ENCODE data around the gene ADH1C.
"Not testable (repeated sequence)": the region's sequence is repeated elsewhere in the genome, so short reads cannot be mapped to it uniquely, and the experiment has no call there.

ADH1C gene

GRCh38 chr4:99351487-99351886, 1.1 kb downstream of the ADH1C start:
- TF ChIP-seq CTCF (IDR thresholded peaks at IDR 0.05; ENCODE audit: insufficient read depth, low read length, missing control alignments) = no peak
- POLR2A ChIA-PET = no interaction called here
- CTCF ChIA-PET = no interaction called here
- H3K4me3 ChIP-seq (ENCODE audit: low read depth, low read length) = no peak overlapping the region
- no peak for DNase-seq (ENCODE audit: low read depth, low spot score)

GRCh38 chr4:99349338-99349737, 3.2 kb downstream of the ADH1C start:
- TF ChIP-seq CTCF (IDR thresholded peaks at IDR 0.05; ENCODE audit: insufficient read depth, low read length, missing control alignments) = no peak
- no peak for DNase-seq (ENCODE audit: low read depth, low spot score)
- POLR2A ChIA-PET = no interaction called here
- H3K4me3 ChIP-seq (ENCODE audit: low read depth, low read length) = no peak overlapping the region
- CTCF ChIA-PET = no interaction called here

- CTCF ChIA-PET; POLR2A ChIA-PET; DNase-seq (ENCODE audit: low read depth, low spot score); H3K4me3 ChIP-seq (ENCODE audit: low read depth, low read length): not testable (repeated sequence)
Measured at GRCh38 chr4:99342624-99343023, 9.9 kb downstream of the ADH1C start.

GRCh38 chr4:99341426-99341825, 11.1 kb downstream of the ADH1C start:
- ChIA-PET CTCF (interaction anchor here (0.9 kb wide), 1 partner anchor 28 kb away, joined by 4 read pairs; no protein-coding TSS in a partner anchor), POLR2A (no interaction called here)
- H3K4me3 ChIP-seq (ENCODE audit: low read depth, low read length) = no peak overlapping the region
- no peak for DNase-seq (ENCODE audit: low read depth, low spot score)
- TF ChIP-seq CTCF (IDR thresholded peaks at IDR 0.05; ENCODE audit: insufficient read depth, low read length, missing control alignments) = no peak

- H3K4me3 ChIP-seq (ENCODE audit: low read depth, low read length) = no peak overlapping the region
- no peak for TF ChIP-seq CTCF (IDR thresholded peaks at IDR 0.05; ENCODE audit: insufficient read depth, low read length, missing control alignments)
- ChIA-PET CTCF (no interaction called here), POLR2A (no interaction called here)
- DNase-seq (ENCODE audit: low read depth, low spot score) = no peak
Measured at GRCh38 chr4:99339172-99339571, 13.4 kb downstream of the ADH1C start.

GRCh38 chr4:99336553-99336952, 16.0 kb downstream of the ADH1C start:
- ChIA-PET POLR2A (no interaction called here), CTCF (interaction anchor here (1.0 kb wide), 1 partner anchor 18 kb away, joined by 3 read pairs; no protein-coding TSS in a partner anchor)
- no peak for DNase-seq (ENCODE audit: low read depth, low spot score)
- TF ChIP-seq CTCF (IDR thresholded peaks at IDR 0.05; ENCODE audit: insufficient read depth, low read length, missing control alignments) = no peak
- no peak overlapping the region for H3K4me3 ChIP-seq (ENCODE audit: low read depth, low read length)

GRCh38 chr4:99334880-99335279, 17.7 kb downstream of the ADH1C start:
- H3K4me3 ChIP-seq (ENCODE audit: low read depth, low read length) = no peak overlapping the region
- DNase-seq (ENCODE audit: low read depth, low spot score) = no peak
- CTCF ChIA-PET = no interaction called here
- POLR2A ChIA-PET = no interaction called here
- no peak for TF ChIP-seq CTCF (IDR thresholded peaks at IDR 0.05; ENCODE audit: insufficient read depth, low read length, missing control alignments)

Data from AG04449 (cell line).